GM21576 (cell line): ENCODE data around the gene CENPM.

Source experiments
- ATAC-seq: cut with Tn5 transposase; IDR thresholded peaks from one replicate; pipeline ENCODE4 v1.9.1; 2021; ENCODE audit warnings: mild to moderate bottlenecking, moderate library complexity; ENCODE audit not compliant: unreplicated experiment

The CENPM gene

DNA sequence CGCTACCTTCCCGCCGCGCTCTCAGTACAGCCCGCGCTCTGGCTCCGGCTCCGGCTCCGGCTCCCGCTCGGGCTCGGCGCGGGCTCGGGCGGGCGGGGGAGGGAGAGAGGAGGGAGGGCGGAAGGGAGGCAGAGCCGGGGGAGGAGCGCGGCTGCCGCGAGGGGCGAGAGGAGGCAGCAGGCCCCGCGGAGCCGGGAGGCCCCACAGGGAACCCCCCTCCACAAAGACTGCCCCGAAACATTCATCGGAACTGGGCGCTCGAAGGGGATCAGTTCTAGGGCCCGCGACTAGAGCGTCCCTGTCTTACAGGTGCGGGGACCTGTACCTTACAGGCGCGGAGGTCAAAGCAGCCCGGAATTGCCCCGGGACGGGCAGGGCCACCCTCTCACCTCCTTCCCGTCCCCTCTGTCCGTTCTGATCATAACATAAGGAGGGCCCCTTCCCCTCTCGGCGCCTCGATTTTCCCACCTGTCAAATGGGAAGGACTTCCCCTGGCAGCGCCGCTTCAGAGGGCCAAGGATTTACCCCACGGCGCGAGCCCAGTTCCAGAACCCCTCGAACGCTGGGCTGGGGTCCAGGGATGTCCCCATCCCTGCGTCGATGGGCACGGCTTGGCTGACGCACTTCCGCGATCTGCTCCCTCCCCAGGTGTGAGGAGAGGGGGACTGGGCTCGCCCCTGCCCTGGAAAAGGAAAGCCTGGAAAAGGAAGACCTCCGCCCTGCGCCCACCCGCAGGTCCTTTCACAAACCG, 31.7 kb downstream of the CENPM start, which contains the start of gene SHISA8:
SHISA8 (minus strand) TSS at position 40 of the 751 bp plus-strand sequence. CDS start 407 bp downstream, outside the sequence.
- no peak for ATAC-seq

DNA sequence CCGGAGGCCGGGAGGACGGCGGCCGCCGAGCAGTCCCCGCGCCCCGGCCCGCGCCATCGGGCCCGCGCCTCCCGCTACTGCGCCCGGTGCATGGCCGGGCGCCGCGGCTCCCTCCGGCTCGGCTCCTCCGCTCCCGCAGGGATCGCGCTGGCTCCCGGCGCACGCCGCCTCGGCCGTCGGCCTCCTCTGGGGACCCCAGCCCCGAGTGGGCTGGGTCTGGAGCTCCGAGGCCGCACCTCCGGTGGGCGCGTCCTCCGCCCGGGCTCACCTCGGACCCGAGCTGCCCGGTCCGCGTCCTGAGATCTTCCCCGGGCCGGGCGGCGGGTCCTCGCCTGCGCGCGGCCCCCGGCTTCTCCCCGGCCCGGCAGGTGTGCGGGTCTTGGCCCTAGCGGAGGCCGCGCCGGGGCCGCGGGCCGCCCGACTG, 32.3 kb downstream of the CENPM start:
- no peak for ATAC-seq

DNA sequence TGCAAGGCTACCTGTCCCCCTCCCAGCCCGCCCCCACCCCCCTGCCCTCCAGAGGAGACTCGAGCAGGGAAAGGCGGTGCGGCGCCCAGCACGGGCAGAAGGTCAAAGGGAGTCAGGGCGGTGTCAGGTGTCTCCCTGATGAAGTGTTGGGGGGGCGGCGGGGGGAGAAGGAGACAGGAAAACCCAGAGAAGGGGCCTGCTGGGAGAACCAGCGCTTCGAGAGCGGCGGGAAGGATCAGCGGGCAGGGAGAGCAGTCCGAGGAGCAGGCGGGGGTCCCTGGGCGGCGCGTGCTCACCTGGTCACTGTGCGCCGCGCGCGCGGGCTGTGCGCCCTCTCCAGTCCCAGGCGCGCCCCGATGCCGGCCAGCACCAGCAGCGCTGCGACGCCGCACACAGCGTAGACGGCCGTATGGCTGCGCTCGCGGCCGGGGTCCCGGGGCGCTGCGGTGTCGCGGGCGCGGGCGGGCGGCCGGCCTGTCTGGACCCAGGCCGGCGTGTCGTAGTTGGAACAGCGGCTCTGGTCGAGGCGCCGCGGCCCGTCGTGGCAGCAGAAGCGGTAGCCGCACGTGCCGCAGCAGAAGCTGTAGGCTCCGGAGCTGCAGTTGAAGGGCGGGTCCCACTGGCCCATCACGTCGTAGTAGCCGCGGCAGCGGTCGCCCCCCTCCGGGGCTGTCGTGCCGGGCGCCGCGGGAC, 33.0 kb downstream of the CENPM start:
- no peak for ATAC-seq

DNA sequence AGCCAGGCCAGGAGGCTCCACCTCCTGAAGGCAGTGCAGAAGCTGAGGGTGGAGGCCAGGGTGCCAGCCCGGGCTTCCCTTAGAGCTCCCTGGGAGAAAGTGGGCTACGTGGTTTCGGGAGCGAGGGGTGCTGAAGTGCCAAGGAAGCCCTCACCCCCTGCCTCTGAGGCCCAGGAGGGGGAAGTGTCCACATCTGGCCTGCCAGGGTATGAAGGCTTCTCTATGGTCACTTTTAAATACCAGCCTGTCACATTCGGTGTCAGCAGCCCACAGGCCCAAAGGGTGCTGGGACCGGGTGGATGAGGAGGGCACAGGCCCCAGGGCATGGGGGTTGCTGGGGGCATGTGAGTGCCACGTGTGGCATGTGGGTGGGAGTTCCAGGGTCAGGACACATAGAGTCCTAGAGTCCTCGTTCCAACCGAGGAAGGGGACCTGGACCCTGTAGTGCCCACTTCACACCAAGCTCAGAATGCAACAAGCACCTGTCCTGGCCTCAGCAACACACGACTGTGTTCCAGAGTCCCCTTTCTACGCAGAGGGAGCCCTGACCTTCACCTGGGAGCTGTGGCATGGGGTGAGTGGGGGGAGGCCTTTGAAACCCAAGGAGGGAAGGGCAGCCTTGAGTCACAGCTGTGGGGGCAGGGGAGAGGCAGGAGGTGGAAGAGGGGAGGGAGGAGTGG, 33.8 kb downstream of the CENPM start:
- ATAC-seq: no peak

DNA sequence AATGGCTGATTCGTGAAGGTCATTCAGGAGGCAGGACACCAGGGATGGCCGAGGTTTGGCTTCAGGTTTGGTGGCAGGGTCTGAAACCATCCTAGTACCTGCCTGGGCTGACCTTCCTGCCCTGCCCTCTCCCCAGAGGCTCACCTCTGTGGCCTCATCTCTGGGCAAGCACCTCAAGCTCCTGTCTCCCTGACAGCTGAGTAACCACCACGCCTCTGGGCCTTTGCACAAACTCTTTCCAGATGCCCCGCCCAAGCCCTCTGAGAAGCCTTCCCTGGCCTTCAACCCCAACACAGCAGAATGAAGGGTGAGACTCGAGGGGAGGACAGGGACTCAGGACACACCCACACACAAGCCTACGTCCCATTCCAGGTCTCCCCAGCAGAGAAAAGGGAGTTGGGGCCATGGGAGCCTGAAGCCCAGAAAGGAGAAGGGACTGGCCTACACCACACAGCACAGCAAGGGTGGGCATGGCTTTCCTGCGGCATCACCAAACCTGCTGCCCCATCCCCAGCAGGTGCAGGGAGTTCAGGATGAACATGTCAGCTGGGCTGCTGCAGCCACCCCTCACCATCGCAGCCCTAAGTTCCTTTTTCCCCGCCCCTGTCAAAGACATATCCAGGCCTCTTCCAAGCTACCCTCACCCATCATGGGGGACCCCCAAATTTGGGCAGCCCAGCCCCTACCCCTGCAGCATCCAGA, 34.5 kb downstream of the CENPM start:
- no peak for ATAC-seq

DNA sequence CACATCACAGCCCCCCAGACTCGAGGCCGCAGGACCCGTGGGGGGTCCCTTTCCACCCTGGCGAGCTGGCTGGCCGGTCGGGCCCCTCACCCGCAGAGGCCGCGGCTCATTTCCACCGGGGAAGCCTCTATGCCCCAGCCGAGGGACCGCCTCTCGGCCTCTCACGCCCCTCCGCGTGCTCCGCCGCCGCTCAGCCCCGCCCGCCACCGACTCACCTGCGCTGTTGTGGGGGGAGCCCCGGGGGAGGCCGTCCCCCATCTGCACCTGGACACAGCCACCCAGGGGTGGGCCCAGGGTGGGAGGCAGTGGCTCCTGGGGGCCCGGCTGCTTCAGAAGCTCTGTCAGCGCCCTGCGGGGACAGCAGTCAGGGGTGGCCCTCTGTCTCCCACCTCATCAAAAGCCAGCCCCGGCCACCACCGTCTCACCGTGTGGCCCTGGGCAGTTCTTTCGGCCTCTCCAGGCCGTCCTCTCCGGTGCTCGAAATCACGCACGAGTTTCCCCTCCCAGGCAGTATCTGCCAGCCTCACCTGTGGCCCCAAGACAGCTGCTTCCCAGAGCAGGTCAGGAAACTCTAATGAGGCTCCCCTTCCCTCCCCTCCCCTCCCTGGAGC, 35.8 kb downstream of the CENPM start:
- ATAC-seq: no peak

DNA sequence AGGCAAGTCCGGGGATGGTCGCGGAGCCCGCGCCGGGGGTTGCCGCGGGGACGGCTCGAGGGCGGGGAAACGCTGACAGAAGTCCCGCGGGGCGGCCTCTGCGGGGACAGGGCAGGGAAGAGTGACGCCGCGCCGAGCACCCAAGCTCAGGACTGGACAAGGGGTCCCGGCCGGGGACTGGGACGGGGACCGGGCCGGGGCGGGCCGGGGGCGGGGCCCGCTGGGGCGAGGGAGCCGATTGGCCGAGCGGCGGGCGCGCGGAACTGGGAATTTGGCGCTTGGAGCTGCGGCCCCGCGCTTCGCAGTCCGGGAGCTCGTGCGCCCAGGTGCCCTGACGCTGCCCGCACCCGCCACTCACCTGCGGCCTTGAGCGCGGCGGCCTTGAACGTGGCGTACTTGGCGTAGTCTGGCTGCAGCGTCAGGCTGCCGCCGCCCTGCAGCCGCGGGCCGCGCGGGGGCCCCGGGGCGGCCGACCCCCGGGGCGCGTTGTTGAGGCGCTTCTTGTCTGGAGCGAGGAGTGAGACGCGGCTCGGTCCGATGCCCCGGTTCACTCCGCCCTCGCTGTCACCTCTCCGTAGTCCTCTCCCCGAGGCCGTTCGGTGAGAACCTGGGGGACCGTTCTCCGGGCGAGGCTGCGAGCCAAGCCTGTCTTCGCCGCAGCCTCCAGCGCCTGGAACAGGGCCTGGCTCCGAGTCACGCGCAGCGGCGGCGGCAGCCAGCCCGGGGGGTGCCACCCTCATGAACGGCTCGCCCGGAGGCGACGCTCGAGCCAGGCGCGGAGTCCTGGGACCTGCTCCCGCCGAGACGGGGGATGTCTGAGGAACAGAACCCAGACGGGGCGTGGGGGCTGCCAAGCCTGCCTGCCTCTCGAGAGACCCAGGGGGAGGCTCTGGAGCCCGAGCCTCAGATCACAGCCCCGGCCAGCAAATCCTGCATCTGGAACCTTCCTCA, 36.6 kb downstream of the CENPM start:
- no peak for ATAC-seq

DNA sequence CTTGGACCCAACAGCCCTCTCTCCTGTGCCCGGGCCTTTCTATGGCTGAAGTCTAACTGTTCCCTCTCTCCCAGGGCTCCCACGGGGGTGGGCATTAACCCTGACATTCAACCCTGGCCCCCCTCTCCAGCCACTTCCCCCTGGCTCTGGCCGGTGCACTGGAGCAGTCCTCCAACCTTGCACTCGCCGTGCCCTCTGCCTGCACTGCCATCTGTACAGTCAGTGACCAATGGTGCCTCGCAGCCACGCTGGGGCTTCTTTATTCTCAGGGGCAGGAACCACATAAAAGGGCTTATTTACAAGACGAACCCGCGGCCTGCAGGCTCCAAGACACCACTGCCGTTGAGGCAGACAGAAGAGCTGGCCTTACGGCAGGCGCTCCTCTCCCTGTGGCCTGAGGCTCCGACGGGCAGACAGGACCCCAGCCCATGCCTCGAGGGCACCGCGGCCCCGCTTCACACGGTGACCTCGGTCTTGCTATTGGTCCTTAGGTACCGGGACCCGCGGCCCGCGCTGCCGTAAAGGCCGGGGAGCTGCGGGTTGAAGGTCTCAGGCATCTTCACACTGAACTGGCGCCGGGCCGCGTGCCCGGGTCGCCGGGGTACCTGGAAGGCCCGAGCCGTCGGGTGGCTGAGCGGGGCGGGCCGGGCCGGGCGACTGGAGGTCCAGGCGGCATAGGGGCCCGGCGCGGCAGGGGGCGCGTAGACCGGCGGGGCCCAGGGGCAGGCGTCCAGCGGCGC, 37.5 kb downstream of the CENPM start:
- no peak for ATAC-seq

DNA sequence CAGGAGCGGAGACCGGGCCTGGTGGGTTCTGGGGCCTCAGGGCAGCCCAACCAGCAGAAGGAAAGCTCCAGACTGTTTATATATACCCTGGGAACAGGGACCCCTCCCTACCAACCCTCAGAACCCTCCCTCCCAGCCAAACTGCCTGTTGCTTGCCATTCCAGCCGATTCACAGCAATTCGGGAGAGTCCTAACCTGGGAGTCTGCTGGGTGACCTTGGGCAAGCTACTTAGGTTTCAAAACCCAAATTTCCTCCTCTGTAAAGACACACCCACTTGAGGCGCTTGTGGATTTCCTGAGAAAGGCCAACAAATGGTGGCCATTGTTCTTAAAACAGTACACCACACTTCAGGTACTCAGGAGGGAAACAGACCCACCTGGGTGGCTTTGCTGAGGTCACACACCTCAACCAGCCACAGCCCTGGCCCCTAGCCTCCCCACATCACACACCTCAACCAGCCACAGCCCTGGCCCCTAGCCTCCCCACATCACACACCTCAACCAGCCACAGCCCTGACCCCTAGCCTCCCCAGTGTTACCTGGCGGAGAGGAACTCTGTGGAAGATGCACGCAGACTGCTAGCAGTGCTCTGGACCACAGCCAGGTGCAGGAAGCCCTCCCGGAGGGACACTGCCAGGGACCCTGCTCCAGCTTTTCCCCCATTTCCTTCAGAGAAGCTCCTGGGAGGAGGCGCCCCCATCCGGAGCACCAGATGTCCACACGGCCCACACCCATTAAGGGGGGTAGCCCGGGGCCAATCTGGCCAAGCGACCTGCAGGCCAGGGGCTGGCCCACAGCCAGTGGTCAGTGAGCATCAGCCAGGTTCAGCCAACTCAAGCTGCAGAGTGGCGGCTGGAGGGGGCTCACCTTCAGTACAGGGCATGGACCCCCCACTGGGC, 38.3 kb downstream of the CENPM start:
- ATAC-seq: no peak

DNA sequence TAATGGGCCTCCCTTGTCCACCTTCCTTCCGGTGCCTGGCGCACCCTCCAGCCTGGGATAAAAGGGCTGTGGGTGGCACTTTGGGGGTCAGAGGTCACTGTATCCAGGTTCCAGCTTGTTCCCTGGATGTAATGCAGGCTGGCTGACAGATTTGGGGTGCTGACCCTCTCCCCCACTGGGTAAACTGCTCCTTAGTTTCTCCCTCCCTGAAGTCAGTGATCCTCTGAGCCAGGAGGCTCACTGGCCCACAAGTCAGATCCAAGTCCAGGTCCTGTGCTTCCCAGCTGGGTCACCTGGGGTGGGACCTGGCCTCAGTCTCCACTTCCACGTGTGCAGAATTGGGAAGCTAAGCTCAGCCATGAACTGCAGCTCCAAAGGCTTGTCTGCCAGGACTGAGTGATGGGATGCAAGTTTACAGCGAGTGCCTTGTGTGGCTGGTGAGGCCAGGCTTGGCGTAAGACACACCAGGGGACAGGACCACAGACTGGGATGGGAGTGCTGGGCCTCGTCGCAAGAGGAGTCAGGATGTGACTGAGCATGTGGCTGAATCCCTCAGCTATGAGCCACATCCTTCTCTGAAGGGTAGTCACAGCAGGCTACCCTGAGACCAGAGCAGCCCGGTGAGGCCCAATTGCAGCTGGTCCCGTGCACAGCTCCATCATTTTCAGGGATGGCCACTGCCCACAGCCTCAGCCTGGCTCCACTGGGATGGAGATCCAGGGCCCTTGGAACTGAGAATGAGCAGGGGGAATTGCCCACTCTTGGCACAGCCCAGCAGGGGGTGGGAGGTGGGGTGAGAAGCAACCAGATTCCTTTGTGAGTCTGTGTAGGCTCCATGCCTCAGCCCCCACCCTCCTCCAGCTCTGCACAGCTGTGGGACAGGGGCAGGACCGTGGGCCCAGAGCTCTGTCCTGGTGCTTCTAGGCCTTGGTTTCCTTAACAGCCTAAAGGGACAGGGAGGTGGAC, 39.2 kb downstream of the CENPM start:
- no peak for ATAC-seq

DNA sequence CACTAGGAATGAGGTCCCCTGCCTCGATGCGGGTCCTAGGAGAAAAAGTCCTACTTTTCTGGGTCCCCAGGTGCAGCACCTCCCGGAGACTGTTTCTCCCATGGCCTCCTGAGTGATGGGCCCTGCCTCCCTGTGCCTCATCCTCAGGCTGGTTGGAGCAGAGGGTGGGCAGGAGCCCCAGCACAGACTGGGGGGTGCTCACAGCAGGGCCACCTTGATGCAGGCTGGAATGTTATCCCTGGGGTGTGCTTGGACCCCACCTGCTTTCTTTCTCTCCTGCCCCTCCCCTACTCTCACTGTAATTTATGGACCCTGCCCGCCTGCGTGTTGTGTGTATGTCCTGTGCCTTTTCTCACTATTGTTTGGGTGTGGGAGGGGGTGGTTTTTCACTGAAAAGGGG, 40.1 kb downstream of the CENPM start:
- no peak for ATAC-seq

DNA sequence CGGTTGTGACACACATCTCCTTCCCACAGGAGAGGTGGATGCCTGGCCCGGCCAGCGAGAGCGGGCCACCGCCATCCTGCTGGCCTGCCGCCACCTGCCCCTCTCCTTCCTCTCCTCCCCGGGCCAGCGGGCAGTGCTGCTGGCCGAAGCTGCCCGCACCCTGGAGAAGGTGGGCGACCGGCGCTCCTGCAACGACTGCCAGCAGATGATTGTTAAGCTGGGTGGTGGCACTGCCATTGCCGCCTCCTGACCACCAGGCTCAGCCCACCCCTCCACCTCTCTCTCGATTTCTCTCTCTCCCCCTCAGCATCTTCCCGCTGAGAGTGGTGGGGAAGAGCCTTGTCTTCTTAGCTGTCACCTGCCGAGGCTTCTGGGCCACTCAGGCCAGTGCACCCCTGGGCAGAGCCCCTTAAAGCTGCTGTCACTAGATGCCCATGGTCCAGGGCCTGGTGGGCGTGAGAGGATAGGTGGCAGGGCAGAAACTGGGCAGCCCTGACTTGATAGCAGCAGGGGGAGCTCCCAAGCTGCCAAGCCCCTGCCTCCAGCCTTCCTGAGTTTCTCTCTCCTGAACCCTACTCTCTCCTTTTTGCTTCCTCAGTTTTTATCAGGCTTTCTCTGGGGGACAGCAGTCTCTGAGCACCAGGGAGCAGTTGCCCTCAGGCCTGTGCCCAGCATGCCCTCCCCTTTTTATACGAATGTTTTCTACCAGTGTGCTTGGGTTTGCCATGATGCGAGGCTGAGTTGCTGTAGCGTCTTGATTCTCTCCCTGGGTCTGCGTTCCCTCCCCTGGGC, 41.3 kb downstream of the CENPM start:
- no peak for ATAC-seq

DNA sequence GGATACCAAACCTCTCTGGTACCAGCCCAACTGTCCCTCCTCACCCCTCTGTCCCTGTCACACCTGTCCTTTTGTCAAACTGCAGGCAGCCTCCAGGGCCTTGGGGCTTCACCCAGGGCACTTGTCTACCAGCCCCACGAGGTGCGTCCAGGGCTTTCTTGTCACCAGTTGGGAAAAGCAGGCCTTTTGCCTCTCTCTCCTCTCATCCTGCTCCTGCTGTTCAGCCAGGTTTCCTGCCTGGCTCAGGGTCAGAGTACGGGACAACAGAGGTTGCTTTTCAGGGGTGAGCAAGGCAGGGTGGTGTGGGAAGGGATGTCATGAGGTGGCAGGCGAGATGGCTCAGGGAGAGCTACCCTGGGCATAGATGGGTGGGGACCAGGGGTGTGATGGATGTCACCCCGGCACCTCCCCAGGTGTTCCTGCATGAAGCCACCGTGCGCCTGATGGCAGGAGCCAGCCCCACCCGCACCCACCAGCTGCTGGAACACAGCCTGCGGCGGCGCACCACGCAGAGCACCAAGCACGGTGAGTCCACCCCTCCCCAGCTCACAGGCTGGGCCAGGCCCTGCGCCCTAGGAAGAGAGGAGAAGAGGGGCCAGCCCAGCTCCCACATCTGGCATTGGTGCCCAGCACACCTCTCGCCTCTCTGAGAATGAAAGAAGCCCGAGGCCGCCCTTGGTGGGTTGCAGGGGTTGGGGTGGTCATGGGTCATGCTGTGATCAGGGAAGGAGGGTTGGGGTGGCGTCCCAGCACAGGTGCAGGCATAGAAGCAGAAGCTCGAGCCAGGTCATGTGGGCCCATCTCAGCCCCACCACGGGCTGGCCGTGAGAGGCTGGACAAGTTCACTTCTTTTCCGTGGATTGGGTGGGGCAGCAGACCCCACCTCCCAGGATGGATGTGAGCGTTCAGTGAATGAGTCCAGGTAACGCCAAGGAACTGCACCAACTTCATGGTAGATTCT, 42.2 kb downstream of the CENPM start:
- ATAC-seq: no peak

DNA sequence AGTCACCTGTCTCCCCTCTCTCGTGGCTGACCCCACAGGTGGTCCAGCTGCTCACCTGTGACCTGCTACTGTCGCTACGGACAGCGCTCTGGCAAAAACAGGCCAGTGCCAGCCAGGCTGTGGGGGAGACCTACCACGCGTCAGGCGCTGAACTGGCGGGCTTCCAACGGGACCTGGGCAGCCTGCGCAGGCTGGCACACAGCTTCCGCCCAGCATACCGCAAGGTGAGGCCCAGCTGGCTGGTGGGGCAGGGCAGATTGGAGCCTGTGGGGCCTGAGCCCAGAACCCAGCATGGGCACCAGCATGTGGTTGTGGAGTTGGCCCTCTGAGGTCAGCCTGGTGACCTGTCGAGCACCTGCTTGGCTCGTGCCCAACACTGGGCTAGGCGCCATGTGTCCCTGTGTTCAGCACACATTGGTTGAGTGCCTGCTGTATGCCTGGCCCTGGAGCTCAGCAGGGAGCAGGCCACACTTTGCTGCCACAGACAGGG, 44.0 kb downstream of the CENPM start:
- no peak for ATAC-seq

DNA sequence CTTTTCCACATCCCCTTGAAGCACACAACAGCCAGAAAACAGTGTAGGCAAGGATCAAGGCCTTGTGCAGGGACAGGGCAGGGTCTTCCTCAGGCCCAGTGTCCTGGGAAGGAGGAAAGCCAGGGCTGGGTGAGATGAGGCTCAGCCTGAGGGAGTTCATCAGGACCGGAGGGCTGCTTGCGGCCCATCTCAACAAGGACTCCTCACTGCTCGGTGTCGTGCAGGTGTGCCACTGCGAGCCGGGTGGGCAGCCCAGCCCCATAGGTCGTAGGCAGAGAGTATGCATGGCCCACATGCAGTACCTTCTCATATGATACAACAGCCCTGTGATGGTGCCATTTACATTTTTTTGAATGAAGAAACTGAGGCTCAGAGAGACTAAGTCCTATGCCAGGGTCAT, 44.9 kb downstream of the CENPM start:
- no peak for ATAC-seq
